CD4-positive, alpha-beta T cell treated with Interleukin-17A for 1 hour (primary cell): Measurements from ENCODE around the gene IL2RG.

ENCODE experiments used
- DNase-seq: peaks from one replicate; pipeline ENCODE4 v3.0.0-alpha.2; 2020

Gene IL2RG

DNA sequence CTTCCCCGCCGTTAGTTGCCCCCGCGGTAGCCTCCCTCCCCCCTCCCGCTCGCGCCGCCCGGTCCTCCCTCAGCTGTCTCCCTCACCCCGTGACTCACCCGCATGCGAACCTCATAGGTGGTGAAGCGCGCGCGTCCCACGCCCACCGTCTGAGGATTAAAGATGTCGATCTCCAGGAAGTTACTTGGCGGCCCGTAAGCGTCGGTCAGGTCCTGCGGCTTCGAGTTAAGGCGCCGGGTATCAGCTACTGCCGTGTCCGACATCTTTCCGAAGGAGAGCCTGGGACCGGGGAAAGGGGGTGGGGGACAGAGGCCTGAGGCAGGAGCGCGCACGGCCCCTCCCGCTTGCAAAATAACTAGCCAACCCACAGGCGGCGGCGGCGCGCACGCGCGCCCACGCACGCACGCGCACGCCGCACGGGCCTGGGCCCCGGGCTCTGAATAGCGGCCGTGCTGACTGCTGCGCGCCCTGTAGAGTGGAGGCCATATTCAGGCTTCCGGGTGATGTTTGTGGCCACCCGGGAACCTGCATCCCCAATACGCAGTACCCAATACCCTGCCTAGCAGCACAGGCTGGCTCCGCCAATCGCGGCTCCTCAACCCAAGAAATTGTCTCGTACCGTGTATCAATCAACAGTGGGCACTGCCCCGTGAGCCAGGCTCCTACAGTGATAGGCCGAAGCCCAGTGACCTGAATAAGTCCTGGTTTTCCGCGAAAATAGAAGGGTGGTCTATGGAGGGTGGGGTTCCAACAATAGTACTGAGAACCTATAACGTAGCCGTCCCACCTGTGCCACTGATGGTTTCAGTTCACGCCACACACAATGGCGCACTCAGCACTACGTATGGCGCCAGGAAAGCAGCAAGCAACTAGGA, 43.1 kb downstream of the IL2RG start, which contains the start of gene SNX12:
Gene SNX12 (minus strand): TSS at position 291 of the 875 bp plus-strand sequence. CDS start 28 bp downstream, at position 263.
- DNase-seq: peak; percentile 95

DNA sequence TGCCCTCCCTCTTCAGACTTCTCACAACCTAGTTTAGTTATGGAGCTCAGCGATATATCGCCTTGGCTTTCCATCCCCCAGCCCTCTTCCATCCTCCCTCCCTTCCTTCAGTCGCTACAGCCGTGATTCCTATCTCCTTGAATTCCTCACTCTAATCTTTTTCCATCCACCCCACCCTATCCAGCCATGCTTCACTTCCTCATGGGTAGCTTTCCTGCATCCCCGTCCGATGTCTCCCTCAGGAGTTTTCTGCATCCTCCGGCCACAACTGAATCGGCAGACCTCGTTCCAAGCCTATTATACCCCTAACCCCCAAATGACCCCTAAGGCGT, 43.7 kb downstream of the IL2RG start:
- no peak for DNase-seq

DNA sequence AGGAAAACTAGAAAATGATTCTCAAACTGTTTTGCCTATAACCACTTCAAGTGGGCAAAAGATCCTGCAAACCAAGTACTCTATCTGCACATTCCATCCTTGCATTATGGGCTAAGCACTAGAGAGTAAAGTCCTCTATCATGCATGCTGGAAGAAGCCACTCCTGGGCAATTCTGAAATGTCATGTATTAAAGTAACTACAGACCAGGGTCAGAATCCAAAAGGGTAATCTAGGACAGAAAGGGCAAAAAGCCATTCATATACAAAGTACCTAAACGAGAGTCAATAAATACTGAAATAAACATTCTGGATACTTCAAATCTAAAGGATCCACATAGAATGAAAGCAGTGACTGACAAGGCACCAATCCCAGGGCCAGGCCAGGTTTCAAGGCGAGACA, 44.3 kb downstream of the IL2RG start:
- no peak for DNase-seq

DNA sequence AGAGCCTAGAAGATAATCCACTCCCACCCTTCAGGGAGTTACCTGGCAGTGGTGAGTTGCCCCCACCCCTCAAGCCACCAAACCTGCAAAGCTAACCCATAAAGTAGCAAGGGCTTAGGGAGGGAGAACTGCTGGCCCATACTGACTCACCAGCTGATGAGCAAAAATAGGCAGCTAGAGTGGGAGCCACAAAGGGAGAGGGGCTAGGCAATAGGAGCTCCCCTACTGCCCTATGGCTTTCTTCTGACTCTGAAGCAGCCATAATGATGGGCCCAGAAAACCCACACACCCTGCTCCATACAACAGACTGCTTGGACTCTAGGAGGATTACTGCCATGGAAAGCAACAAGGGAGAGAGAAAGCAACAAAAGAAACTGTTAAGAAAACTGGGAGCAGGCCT, 51.2 kb downstream of the IL2RG start:
- no peak for DNase-seq

DNA sequence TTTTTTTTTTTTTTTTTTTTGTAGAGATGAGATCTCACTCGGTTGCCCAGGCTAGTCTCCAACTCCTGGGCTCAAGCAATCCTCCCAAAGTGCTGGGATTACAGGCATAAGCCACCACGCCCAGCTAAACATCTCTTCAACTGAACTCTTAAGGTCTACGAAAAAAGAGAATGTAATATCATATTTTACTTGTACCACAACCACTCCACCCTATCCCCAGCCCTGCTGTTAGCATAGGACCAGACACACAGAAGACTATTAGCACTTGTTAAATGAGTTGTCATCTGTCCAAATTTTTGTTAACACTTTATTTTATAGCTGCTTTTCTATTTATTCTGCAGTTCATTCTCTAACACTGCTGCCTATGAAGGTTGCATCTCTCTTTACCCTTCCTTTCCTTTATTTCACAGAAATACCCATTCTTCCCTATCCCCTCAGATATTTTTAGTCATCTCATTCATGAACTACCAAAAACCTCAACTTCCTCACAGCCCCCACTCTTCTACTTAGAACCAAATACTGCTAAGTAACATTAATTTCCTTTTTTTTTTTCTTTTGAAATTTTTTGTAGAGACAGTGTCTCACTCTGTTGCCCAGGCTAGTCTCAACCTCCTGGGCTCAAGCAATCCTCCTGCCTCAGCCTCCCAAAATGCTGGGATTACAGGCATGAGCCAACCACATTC, 53.4 kb downstream of the IL2RG start:
- DNase-seq: no peak
